ENCODE measurements around the gene PADI2. TPM values are rescaled to one million over a fixed set of nuclear protein-coding genes. Genes with fewer than 3 reads are reported as not detected.
"Not testable (repeated sequence)": the region's sequence is repeated elsewhere in the genome, so short reads cannot be mapped to it uniquely, and the experiment has no call there.

Gene PADI2
- total RNA-seq, 1 experiment from 2014 or later: 1.3 TPM

GRCh38 chr1:17067069-17067426 is 52.2 kb downstream of the PADI2 start:
- no peak overlapping the region for H3K4me3 Mint-ChIP-seq (ENCODE audit: low read depth, unreplicated experiment)
- no peaks in the 10 kb centered on the region for H3K27me3 Mint-ChIP-seq (ENCODE audit: unreplicated experiment)
- no peak for DNase-seq
- TF ChIP-seq, protein P1, sequence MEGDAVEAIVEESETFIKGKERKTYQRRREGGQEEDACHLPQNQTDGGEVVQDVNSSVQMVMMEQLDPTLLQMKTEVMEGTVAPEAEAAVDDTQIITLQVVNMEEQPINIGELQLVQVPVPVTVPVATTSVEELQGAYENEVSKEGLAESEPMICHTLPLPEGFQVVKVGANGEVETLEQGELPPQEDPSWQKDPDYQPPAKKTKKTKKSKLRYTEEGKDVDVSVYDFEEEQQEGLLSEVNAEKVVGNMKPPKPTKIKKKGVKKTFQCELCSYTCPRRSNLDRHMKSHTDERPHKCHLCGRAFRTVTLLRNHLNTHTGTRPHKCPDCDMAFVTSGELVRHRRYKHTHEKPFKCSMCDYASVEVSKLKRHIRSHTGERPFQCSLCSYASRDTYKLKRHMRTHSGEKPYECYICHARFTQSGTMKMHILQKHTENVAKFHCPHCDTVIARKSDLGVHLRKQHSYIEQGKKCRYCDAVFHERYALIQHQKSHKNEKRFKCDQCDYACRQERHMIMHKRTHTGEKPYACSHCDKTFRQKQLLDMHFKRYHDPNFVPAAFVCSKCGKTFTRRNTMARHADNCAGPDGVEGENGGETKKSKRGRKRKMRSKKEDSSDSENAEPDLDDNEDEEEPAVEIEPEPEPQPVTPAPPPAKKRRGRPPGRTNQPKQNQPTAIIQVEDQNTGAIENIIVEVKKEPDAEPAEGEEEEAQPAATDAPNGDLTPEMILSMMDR (IDR thresholded peaks at IDR 0.05; ENCODE audit: unreplicated experiment): no peak
- H3K27ac Mint-ChIP-seq (ENCODE audit: unreplicated experiment): no peak overlapping the region
- H3K4me1 Mint-ChIP-seq (ENCODE audit: low read depth, unreplicated experiment): no peaks in the 10 kb centered on the region
- CTCF ChIA-PET: no interaction called here
- H3K36me3 Mint-ChIP-seq (ENCODE audit: insufficient read depth, unreplicated experiment): no peaks in the 10 kb centered on the region
- intact Hi-C loops (cut with micrococcal nuclease; ENCODE audit: unreplicated experiment): no loop called here
- H3K9me3 Mint-ChIP-seq (ENCODE audit: low read depth, unreplicated experiment): peaks cover 2% of the 10 kb centered on the region
- no TSS peak for BruUV-seq (replicated peaks)

GRCh38 chr1:17066361-17067068 is 52.7 kb downstream of the PADI2 start:
- Mint-ChIP-seq H3K4me1 (ENCODE audit: low read depth, unreplicated experiment) (no peaks in the 10 kb centered on the region), H3K36me3 (ENCODE audit: insufficient read depth, unreplicated experiment) (no peaks in the 10 kb centered on the region), H3K27ac (ENCODE audit: unreplicated experiment) (no peak overlapping the region), H3K9me3 (ENCODE audit: low read depth, unreplicated experiment) (peaks cover 2% of the 10 kb centered on the region), H3K27me3 (ENCODE audit: unreplicated experiment) (no peaks in the 10 kb centered on the region), H3K4me3 (ENCODE audit: low read depth, unreplicated experiment) (no peak overlapping the region)
- CTCF ChIA-PET: no interaction called here
- BruUV-seq (replicated peaks): no TSS peak
- intact Hi-C loops (cut with micrococcal nuclease; ENCODE audit: unreplicated experiment): no loop called here
- TF ChIP-seq, protein P1 (IDR thresholded peaks at IDR 0.05; ENCODE audit: unreplicated experiment): no peak
- no peak for DNase-seq

- DNase-seq: no peak
- CTCF ChIA-PET: interaction anchor here (0.7 kb wide), 1 partner anchor 12 kb away, joined by 3 read pairs; no protein-coding TSS in a partner anchor
- TF ChIP-seq, protein P1 (IDR thresholded peaks at IDR 0.05; ENCODE audit: unreplicated experiment): no peak
- Mint-ChIP-seq H3K4me3 (ENCODE audit: low read depth, unreplicated experiment) (no peak overlapping the region), H3K9me3 (ENCODE audit: low read depth, unreplicated experiment) (peaks cover 2% of the 10 kb centered on the region), H3K4me1 (ENCODE audit: low read depth, unreplicated experiment) (no peaks in the 10 kb centered on the region), H3K27ac (ENCODE audit: unreplicated experiment) (no peak overlapping the region), H3K36me3 (ENCODE audit: insufficient read depth, unreplicated experiment) (no peaks in the 10 kb centered on the region), H3K27me3 (ENCODE audit: unreplicated experiment) (no peaks in the 10 kb centered on the region)
- intact Hi-C loops (cut with micrococcal nuclease; ENCODE audit: unreplicated experiment): no loop called here
- BruUV-seq (replicated peaks): no TSS peak
Observed at GRCh38 chr1:17065666-17066065, 53.6 kb downstream of the PADI2 start.

DNA sequence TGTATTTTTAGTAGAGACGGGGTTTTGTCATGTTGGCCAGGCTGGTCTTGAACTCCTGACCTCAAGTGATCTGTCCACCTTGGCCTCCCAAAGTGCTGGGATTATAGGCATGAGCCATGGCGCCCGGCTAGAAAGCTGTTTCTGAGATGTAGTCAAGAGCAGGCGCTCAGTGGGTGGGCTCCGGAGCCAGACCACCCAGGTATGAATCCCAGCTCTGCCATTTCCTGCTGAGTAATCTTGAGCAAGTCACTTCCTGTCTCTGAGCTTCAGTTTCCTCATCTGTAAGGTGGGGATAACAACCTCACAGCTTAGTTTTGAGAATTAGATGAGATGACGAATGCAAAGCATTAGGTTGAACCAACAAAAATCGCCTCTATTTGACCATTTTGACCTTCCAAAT is 56.5 kb downstream of the PADI2 start:
- peaks cover 12% of the 10 kb centered on the region for H3K27me3 Mint-ChIP-seq (ENCODE audit: unreplicated experiment)
- H3K36me3 Mint-ChIP-seq (ENCODE audit: insufficient read depth, unreplicated experiment); H3K4me3 Mint-ChIP-seq (ENCODE audit: low read depth, unreplicated experiment); H3K27ac Mint-ChIP-seq (ENCODE audit: unreplicated experiment); BruUV-seq (replicated peaks); intact Hi-C loops (cut with micrococcal nuclease; ENCODE audit: unreplicated experiment); DNase-seq; H3K4me1 Mint-ChIP-seq (ENCODE audit: low read depth, unreplicated experiment); H3K9me3 Mint-ChIP-seq (ENCODE audit: low read depth, unreplicated experiment): not testable (repeated sequence)
- CTCF ChIA-PET: interaction anchor here (0.6 kb wide), 1 partner anchor 150 kb away, joined by 6 read pairs; no protein-coding TSS in a partner anchor

- no peaks in the 10 kb centered on the region for H3K36me3 Mint-ChIP-seq (ENCODE audit: insufficient read depth, unreplicated experiment)
- peaks cover 2% of the 10 kb centered on the region for H3K9me3 Mint-ChIP-seq (ENCODE audit: low read depth, unreplicated experiment)
- no peak overlapping the region for H3K4me3 Mint-ChIP-seq (ENCODE audit: low read depth, unreplicated experiment)
- H3K27me3 Mint-ChIP-seq (ENCODE audit: unreplicated experiment): peaks cover 15% of the 10 kb centered on the region
- CTCF ChIA-PET: no interaction called here
- no peaks in the 10 kb centered on the region for H3K4me1 Mint-ChIP-seq (ENCODE audit: low read depth, unreplicated experiment)
- intact Hi-C loops (cut with micrococcal nuclease; ENCODE audit: unreplicated experiment): no loop called here
- H3K27ac Mint-ChIP-seq (ENCODE audit: unreplicated experiment): no peak overlapping the region
- BruUV-seq (replicated peaks): no TSS peak
- TF ChIP-seq, protein P1 (IDR thresholded peaks at IDR 0.05; ENCODE audit: unreplicated experiment): no peak
- no peak for DNase-seq
Observed at GRCh38 chr1:17061892-17062291, 57.4 kb downstream of the PADI2 start.

Measured in Calu3 (cell line).